GM19099 (cell line): Measurements from ENCODE around the gene CSK.

Source experiments
- POLR2A ChIP-seq: IDR thresholded peaks from 3 replicates; pipeline ENCODE4 v1.6.1; 2011; ENCODE audit warnings: low read depth; ENCODE audit not compliant: insufficient read length; ENCODE audit errors: extremely low read depth

The CSK gene

GRCh38 chr15:74790080-74790916 is 8.4 kb downstream of the CSK start:
- peak; percentile 23 for TF ChIP-seq POLR2A

- TF ChIP-seq POLR2A = no peak
Measured at GRCh38 chr15:74791007-74791406, 9.1 kb downstream of the CSK start.

GRCh38 chr15:74791667-74792066 is 9.8 kb downstream of the CSK start:
- peak; percentile 12 for TF ChIP-seq POLR2A

- TF ChIP-seq POLR2A = peak; percentile 23
Measured at GRCh38 chr15:74792227-74793016, 10.5 kb downstream of the CSK start.

GRCh38 chr15:74793135-74794028 is 11.5 kb downstream of the CSK start:
- TF ChIP-seq POLR2A = peak; percentile 9

- no peak for TF ChIP-seq POLR2A
Measured at GRCh38 chr15:74794248-74794969, 12.5 kb downstream of the CSK start.

- TF ChIP-seq POLR2A = no peak
Measured at GRCh38 chr15:74794970-74795349, 13.1 kb downstream of the CSK start.

GRCh38 chr15:74795966-74796625 is 14.2 kb downstream of the CSK start:
- TF ChIP-seq POLR2A = no peak

- TF ChIP-seq POLR2A = no peak
Measured at GRCh38 chr15:74798388-74799254, 16.7 kb downstream of the CSK start.

GRCh38 chr15:74799255-74799855 is 17.5 kb downstream of the CSK start:
- no peak for TF ChIP-seq POLR2A

- peak; percentile 25 for TF ChIP-seq POLR2A
Measured at GRCh38 chr15:74799856-74800558, 18.1 kb downstream of the CSK start.

GRCh38 chr15:74800559-74801094 is 18.7 kb downstream of the CSK start:
- TF ChIP-seq POLR2A = no peak
